HG03039 (cell line): ENCODE results near the gene AMBRA1.
"Not testable (repeated sequence)": the region's sequence is repeated elsewhere in the genome, so short reads cannot be mapped to it uniquely, and the experiment has no call there.

ENCODE experiments used
- ATAC-seq: cut with Tn5 transposase; IDR thresholded peaks from one replicate; pipeline ENCODE4 v1.9.1; 2021; ENCODE audit warnings: mild to moderate bottlenecking, moderate library complexity; ENCODE audit not compliant: unreplicated experiment

AMBRA1 gene

GRCh38 chr11:46373787-46374740 lies 219.8 kb downstream of the AMBRA1 start:
- no peak for ATAC-seq

GRCh38 chr11:46372501-46372900 lies 221.3 kb downstream of the AMBRA1 start:
- ATAC-seq: not testable (repeated sequence)

GRCh38 chr11:46372086-46372485 lies 221.7 kb downstream of the AMBRA1 start:
- no peak for ATAC-seq

GRCh38 chr11:46371262-46371661 lies 222.6 kb downstream of the AMBRA1 start:
- ATAC-seq: not testable (repeated sequence)

- ATAC-seq: no peak
Measured at GRCh38 chr11:46370253-46370652, 223.6 kb downstream of the AMBRA1 start.

GRCh38 chr11:46369458-46370152 lies 224.2 kb downstream of the AMBRA1 start:
- ATAC-seq: no peak

- no peak for ATAC-seq
Measured at GRCh38 chr11:46367916-46368267, 225.9 kb downstream of the AMBRA1 start.

GRCh38 chr11:46367244-46367915 lies 226.4 kb downstream of the AMBRA1 start:
- ATAC-seq: no peak

- ATAC-seq: no peak
Measured at GRCh38 chr11:46366661-46367161, 227.1 kb downstream of the AMBRA1 start.

- no peak for ATAC-seq
Measured at GRCh38 chr11:46366260-46366659, 227.6 kb downstream of the AMBRA1 start.

- ATAC-seq: no peak
Measured at GRCh38 chr11:46364791-46365190, 229.0 kb downstream of the AMBRA1 start.

GRCh38 chr11:46364056-46364455 lies 229.8 kb downstream of the AMBRA1 start:
- ATAC-seq: no peak

GRCh38 chr11:46363455-46364005 lies 230.3 kb downstream of the AMBRA1 start:
- no peak for ATAC-seq

- ATAC-seq: no peak
Measured at GRCh38 chr11:46363031-46363407, 230.8 kb downstream of the AMBRA1 start.

GRCh38 chr11:46362156-46363030 lies 231.4 kb downstream of the AMBRA1 start:
- no peak for ATAC-seq

- peak; percentile 77 for ATAC-seq
Measured at GRCh38 chr11:46361283-46362155, 232.3 kb downstream of the AMBRA1 start.

GRCh38 chr11:46360878-46361277 lies 232.9 kb downstream of the AMBRA1 start:
- no peak for ATAC-seq

- ATAC-seq: no peak
Measured at GRCh38 chr11:46359953-46360352, 233.9 kb downstream of the AMBRA1 start.

- no peak for ATAC-seq
Measured at GRCh38 chr11:46357483-46357936, 236.3 kb downstream of the AMBRA1 start.
